Transverse colon (tissue), 4 donors: ENCODE data around the gene ANKRD44.

Experiments used
- CTCF ChIP-seq, 5 experiments: fragments of 200-600 bp in 3 of 5; fragments of 450-650 bp in 2 of 5; sonication (generic) in 3 of 5; IDR thresholded peaks; 1 replicate in 2 of 5; 2 replicates in 3 of 5; pipeline ENCODE4 v1.5.1; 2016 to 2017; ENCODE audit warnings: antibody characterized with exemption in 5 of 5, inconsistent platforms in 3 of 5, mild to moderate bottlenecking in 2 of 5, moderate library complexity in 1 of 5
- EP300 ChIP-seq: sonication (generic); formaldehyde crosslinking; IDR thresholded peaks from one replicate; pipeline ENCODE4 v1.6.1; 2017; ENCODE audit warnings: antibody characterized with exemption, low read depth
- POLR2A ChIP-seq: fragments of 450-650 bp; IDR thresholded peaks from one replicate; pipeline ENCODE4 v1.6.1; 2016; ENCODE audit warnings: antibody characterized with exemption, mild to moderate bottlenecking, moderate library complexity
- POLR2AphosphoS5 ChIP-seq, 3 donors: sonication (generic); formaldehyde crosslinking; IDR thresholded peaks; one replicate each; pipeline ENCODE4 v1.6.1; 2016; ENCODE audit warnings: antibody characterized with exemption in 3 of 3

GRCh38 chr2:197312186-197312585, 1.6 kb upstream of the ANKRD44 start:
- TF ChIP-seq CTCF (IDR thresholded peaks at IDR 0.05) (no peak), POLR2A (no peak), POLR2AphosphoS5 (IDR thresholded peaks at IDR 0.05) (no peak), EP300 (no peak)
